SK-MEL-5 (cell line): ENCODE data around the gene MYB. TPM values are rescaled to one million over a fixed set of nuclear protein-coding genes. Genes with fewer than 3 reads are reported as not detected.
"Not testable (repeated sequence)": the region's sequence is repeated elsewhere in the genome, so short reads cannot be mapped to it uniquely, and the experiment has no call there.

Source experiments
- DNase-seq: peaks from one replicate; pipeline ENCODE4 v3.0.0-alpha.2; 2016; ENCODE audit warnings: low read depth, low spot score
- in situ Hi-C: cut with HindIII; loops from 2 replicates; pipeline ENCODE4 v1.10.0; 2016; ENCODE audit warnings: low sequenced_read_pairs, high pct_unique_total_duplicates, low pct_unique_long_range_greater_than_20kb
- polyA plus RNA-seq, 2 experiments: library from polyadenylated mRNA; depleted of rRNA; stranded (reverse); fragments of >200 nt; gene quantifications; 2 replicates each; pipeline ENCODE4 v1.2.3, GENCODE V29; 2015
- total RNA-seq: library from RNA; depleted of rRNA; stranded (reverse); fragments of >200 nt; shearing (Covaris generic); gene quantifications from 2 replicates; pipeline ENCODE4 v1.2.3, GENCODE V29; 2014; rRNA removed

Gene MYB
- 1.3 and 2.0 TPM in 2 replicates for total RNA-seq
- 1.8 and 2.4 TPM in 2 replicates for polyA plus RNA-seq (2015; cell fraction: cytosol; rRNA removed)
- polyA plus RNA-seq (2015; cell fraction: nucleus; rRNA removed): 1.7 and 6.0 TPM in 2 replicates

DNA sequence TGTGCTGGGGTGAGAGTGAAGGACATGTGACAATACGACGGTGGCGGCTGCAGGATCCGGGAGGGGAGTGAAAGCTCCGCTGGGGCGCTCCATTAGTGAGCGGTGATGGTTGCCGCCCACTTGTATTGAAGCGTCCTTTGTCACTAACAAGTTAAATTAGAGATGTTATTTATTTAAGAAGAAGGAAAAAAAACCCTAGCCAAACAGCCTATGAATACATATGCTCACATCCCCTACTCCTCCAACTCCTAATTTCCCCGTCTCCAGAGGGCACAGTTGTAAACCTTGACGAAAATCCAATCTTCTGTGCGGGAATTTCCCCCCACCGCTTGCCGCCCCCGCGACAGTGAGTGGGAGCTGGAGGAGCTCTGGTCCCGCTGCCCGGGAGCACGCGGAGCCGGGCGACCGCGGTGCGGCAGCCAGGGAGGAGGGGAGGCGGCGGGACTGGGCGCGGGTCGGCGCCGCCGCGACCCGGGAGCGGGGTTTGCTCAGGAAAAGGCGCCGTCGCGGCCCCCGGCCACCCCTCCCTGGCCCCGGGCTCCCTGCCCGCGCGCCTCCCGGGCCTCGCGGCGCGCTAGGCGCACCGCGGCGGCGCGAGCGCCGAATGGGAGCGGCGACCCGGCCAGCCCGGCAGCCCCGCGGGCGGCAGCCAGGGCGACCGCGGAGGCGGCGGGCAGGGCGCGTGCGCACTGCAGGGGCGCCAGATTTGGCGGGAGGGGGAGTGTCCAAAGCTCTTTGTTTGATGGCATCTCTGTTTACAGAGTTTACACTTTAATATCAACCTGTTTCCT is at the start of gene MYB:
Gene MYB, plus strand, starts transcription at position 767 of the 791 bp plus-strand sequence. CDS start 206 bp downstream, outside the sequence.
- DNase-seq: peak; percentile 62
- in situ Hi-C loops: no loop called here

DNA sequence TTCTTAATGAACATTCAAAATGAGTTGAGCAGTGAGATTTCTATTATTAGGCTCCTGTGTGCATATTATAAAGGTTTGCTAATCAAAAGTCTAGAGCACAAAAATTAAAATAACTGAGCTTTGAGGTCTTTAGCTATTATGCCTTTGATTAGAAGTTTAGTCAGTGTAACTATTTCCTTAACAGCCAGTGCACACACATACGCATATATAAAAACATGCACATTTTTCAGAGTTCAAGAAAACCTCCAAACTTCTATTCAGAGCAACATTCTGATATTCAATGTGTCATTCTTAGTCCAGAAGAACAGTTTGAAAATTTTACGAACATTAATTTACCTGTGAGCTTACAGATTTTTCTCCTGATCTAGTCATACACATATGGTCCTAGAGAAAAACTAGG is 48.3 kb upstream of the MYB start:
- DNase-seq: no peak
- in situ Hi-C loops: no loop called here

DNA sequence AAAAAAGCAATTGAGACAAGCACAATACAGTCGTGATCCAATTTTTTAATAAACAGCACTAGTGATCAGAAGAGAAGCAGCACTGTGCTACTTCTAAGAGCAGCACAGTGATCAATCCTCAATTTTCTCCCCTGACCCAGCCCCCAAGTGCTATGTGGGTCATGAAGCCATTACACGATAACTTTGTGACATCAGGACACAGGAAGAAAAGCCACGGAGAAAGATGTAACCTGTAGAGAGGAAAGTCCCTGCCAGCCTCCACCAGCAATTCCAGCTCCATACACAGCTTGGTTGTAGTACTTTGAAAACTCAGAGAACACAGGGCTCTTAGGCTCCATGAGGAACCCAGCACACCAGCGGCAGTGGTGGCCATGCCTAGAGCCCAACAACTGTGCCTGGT is 45.3 kb upstream of the MYB start:
- in situ Hi-C loops: no loop called here
- no peak for DNase-seq

DNA sequence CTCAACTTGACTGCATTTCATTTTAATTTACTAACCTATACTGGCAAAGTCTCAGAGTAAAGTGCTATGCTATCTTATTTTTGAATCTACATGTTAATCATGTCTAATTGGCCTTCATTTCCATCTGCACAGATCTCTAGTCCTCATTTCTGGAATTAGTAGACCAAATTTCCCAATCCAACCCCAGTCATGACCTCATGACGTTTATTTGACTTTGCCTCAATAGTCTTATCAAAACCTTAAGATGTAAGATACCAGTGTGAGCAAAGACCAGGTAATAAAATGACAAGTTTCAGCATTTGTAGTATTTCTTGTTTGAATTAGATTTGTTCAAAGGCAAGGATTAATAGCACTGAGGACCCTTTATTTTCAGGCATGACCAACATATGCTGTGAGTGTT is 43.3 kb upstream of the MYB start:
- in situ Hi-C loops: no loop called here
- DNase-seq: no peak

DNA sequence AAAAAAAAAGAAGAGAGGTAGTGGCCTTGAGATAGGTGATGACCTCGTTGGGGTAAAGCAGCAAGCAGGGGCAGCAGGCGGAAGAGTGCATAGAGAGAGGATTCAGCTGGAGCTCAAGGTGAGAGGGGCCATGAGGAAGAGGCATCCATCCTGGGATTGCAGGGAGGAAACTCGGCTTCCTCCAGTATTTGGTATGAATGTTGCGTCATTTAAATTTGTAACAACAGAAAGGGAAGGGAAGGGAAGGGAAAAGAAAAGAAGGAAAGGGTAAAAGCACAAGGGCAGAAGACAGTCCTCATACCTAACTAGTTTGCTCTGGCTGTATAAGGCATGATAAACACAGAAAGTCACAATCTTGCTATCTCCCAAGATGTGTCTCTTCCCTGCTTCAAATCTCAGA is 39.9 kb upstream of the MYB start:
- DNase-seq: no peak
- in situ Hi-C loops: no loop called here

DNA sequence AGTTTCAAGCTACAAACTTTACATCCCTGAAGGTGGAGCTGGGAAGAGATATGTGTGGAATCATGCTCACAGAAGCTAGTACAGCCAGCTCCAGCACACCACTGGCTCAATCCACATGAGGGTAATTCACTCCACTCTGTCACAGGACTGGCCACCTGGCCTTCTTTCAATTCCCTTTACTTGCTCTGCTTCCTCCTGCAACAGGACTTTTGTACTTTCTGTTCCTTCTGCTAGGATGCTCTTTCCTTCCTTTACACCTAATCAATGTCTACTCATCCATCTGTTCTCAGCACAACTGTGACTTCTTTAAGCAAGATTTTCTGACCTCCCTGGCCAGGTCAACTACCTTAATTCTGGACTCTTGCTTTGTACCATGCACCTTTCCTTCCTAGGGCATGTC is 39.4 kb upstream of the MYB start:
- in situ Hi-C loops: no loop called here
- DNase-seq: no peak

DNA sequence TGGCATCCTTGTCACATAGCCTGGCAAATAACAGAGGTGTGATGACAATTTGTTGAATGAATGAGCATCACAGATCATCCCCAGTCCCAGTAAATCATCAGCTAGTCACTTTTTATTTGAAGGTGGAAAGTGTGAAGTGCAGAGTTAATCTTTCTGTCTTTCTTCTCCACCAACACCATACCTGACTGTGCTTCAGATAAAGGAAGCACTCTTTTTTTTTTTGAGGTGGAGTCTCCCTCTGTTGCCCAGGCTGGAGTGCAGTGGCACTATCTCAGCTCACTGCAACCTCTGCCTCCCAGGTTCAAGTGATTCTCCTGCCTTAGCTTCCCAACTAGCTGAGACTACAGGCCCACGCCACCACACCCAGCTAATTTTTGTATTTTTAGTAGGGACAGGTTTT is 38.9 kb upstream of the MYB start:
- DNase-seq, in situ Hi-C loops: not testable (repeated sequence)

DNA sequence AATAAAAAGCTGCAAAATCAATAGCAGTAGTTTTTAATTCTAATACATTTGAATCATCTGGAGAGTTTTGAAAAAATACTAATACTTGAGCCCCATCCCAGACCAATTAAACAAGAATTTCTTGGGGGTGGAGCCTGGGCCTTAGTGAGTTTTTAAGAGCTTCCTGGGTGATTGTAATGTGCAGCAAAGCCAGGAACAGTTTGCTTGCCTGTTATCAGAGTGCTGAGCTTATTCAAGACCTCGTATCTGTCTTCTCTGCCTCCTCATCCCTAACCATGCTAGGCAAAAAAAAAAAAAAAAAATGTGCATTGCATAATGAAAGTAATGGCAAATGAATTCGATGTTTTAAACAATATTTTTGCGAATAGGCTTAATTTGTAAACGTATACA is 36.4 kb upstream of the MYB start:
- no peak for DNase-seq
- in situ Hi-C loops: no loop called here

DNA sequence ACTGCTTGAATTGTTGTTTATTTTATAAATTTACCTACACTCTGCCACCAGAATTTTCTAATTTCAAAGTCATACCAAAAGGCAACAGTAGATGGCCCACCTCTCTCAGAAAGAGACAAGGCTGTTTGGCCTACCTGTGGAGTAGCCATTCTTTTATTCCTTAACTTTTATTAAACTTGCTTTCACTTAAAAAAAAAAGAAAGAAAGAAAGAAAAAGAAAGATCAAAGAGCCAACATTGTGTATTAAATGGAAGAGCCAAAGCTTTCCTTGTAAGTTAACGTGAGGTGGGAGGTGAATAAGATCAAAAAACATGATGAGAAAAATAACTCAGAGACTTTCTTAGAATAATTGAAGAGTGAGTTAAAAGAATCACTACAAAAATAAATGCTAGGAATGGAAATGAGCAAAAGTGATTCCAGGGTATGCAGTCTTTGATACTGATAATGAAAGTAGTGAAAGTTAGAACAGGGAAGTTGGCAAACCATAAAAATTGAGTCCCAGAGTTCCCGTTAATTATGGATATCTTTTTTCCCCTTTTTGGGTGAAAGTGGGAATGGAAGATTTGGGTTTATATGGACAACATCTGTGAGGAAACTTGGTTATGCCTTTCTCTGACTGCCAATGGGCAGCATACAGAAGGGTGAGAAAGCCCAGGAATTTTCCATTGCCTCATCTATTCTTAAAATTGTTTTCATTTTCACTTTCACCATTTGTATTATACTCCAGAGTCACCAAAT is 35.9 kb upstream of the MYB start:
- peak; percentile 56 for DNase-seq
- in situ Hi-C loops: no loop called here

DNA sequence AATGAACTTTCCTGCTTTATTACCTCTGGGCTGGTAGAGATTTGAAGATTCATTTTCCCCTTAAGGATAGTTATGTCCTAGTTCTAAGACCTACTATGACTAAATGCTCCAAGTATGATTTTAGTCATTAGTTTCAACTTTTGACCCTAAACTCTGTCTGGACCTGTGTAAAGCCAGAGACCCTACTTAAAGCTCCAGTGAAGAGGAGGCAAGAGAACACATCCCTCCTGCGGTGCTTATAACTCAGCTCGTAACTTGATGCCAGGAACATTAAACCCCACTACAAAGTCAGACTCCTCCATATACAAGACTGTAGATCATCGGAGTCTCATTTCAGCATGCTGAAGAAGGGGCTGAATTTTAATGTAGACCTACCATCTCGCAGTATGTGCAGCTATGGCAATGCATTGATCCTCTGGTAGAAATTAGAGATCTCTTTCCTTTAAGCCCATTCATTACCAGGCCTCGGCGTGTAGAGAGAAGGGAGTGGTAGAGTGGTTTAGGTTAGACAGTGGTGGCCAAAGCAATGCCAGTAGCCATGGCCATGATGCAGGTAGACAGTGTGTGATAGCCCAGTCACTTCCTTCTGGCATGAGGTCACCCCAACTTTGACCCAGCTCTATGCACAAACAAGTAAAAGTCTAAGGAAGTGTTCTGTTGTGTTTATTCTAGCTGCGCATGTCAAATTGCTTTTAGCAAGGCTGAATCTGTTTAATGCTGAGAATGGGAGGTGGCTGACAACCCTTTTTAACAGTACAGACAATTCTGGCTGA is 34.8 kb upstream of the MYB start:
- in situ Hi-C loops: no loop called here
- no peak for DNase-seq

DNA sequence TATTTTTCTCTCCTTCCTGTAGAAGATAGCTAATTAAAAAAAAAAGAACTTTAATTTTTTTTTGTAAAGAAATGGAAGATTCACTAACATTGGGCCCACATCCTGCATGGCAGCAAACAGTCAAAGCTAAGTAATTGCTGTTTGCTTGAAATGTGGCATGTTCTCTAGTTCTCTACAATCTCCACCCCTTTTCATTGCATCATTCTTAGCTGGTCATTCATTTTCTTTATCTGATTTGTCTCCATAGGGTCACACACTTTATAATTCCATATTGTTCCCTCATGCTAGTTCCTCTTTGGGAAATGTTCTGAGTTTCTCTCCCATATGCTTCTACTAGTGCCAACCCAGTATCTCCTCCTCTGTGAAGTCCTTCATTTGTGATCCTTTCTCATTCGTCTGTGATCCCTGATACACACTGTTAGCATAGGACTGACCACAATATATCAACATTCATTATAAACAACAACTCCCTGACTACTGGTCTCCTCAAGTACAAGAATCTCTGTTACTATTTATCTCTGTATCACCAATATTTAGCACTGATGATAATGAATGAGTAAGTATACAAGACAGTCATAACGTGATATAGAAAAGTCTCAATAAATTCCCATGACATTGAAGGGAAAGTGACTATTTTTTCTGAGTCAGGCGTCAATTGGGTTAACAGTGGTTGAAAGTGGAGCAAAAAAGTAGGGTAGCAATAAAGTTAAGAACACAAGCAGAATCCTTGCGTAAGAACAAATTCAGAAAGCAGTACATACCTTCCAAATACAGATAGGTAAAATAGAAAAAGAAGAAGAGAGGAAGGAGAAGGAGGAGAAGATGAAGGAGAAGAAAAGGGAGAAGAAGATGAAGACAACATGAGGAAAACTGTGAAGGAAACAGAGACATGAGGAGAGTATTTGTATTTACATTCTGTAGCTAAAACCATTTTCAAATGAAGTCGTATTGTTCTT is 33.2 kb upstream of the MYB start:
- DNase-seq: no peak
- in situ Hi-C loops: no loop called here

DNA sequence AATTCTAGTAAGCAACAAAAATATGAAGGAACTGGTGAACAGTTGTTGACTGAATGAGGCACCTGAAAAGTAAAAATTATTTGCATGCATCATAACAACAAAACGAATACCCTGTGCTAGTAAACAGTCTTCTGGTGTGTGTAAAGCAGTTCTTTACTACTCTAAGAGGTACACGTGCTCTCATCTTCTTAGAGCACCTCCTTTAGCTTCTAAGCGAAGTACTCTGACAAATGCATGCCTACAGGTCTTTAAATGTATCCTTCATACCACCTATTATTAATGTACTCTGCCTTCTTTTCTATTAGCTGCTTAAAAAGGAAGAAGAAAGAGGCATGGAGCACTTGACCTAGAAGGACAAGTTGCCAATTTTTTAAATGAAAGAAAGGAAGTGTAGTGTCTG is 32.2 kb upstream of the MYB start:
- in situ Hi-C loops: no loop called here
- no peak for DNase-seq

DNA sequence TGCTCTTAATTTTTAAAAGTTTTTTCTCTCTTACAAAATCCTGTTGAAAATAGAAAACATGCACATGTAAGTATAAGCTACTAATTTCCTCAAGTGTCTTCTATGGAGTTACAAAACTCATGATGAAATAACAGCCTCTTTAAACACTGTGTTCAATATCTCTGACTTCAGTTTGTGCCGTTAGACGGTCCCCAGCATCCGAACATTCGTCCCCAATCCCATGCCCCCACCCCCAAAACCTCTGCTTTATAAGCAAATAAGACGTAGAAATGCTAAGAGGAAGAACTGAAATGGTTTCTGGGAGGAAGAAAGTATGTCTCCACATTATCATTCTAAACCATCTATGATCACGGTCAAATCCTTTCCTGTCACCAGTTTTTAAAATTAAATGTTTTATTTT is 31.7 kb upstream of the MYB start:
- in situ Hi-C loops: no loop called here
- DNase-seq: no peak

DNA sequence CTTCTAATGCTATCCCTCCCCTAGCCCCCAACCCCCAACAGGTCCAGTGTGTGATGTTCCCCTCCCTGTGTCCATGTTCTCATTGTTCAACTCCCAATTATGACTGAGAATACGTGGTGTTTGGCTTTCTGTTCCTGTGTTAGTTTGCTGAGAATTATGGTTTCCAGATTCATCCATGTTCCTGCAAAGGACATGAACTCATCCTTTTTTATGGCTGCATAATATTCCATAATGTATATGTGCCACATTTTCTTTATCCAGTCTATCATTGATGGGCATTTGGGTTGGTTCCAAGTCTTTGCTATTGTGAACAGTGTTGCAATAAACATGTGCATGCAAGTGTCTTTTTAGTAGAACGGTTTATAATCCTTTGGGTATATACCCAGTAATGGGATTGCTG is 30.6 kb upstream of the MYB start:
- in situ Hi-C loops, DNase-seq: not testable (repeated sequence)

DNA sequence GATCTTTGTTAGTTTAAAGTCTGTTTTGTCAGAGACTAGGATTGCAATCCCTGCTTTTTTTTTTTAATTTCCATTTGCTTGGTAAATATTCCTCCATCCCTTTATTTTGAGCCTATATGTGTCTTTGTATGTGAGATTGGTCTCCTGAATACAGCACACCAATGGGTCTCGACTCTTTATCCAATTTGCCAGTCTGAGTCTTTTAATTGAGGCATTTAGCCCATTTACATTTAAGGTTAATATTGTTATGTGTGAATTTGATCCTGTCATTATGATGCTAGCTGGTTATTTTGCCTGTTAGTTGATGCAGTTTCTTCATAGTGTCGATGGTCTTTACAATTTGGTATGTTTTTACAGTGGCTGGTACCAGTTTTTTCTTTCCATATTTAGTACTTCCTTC is 27.0 kb upstream of the MYB start:
- in situ Hi-C loops, DNase-seq: not testable (repeated sequence)

DNA sequence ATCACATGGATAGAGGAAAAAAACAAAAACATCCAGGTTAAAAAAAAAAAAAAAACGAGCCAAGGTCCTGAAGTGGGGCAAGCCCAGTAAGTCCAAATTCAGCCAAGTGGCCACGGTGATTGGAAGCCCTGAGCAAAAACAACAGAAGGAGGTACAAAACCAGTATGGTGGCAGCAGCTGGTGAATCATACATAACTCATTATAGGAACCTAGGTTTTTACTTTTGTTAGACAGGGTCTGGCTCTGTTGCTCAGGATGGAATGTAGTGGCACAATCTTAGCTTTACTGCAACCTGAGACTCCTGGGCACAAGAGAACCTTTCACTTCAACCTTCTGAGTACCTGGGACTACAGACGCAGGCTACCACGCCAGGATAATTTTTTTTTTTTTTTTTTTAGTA is 22.7 kb upstream of the MYB start:
- in situ Hi-C loops: no loop called here
- DNase-seq: no peak

DNA sequence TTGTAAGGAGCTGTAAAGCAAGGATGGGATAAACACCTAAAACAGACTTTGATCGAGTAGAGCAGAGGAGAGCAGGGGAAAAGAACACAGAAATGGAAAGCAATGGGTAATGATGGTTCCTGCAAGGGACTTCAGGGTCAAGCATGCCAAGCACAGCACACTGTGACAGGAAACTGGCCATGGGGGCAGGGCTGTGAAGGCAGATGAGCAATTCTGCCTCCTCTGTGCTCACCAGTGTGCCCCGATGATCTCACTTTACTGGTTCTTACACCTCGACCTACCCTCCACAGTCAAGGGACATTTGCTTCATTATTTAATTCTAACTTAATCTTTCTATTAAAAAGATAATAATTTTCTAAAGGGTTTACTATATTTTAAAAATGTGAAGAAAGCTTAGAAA is 21.6 kb upstream of the MYB start:
- DNase-seq: no peak
- in situ Hi-C loops: no loop called here
